ENCODE measurements around the gene LHX4. TPM values are rescaled to one million over a fixed set of nuclear protein-coding genes. Genes with fewer than 3 reads are reported as not detected.

LHX4 gene
- total RNA-seq, 1 donor from 2014 or later: 0.12 TPM

DNA sequence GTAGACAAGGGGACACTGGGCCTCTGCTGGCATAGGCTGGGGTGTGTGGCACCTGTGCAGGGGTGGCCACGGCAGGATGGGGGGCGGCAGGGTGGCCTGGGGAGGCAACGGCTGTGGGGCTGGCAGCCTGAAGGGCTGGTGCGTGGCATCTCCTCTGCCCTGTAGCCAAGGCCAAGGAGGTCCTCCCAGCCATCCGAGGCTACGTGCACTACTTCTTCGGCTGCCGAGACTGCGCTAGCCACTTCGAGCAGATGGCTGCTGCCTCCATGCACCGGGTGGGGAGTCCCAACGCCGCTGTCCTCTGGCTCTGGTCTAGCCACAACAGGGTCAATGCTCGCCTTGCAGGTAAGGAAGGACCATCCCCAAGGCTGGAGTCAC is 36.0 kb upstream of the LHX4 start:
- H3K9me3 Mint-ChIP-seq (ENCODE audit: low read depth): no peaks in the 10 kb centered on the region
- H3K27ac Mint-ChIP-seq (ENCODE audit: unreplicated experiment): no peak overlapping the region
- H3K4me1 Mint-ChIP-seq (ENCODE audit: low read depth): no peaks in the 10 kb centered on the region
- no peak for DNase-seq (ENCODE audit: low spot score)
- H3K36me3 Mint-ChIP-seq (ENCODE audit: low read depth): peaks cover 19% of the 10 kb centered on the region
- no peak overlapping the region for H3K4me3 Mint-ChIP-seq (ENCODE audit: unreplicated experiment)
- no peaks in the 10 kb centered on the region for H3K27me3 Mint-ChIP-seq (ENCODE audit: low read depth)
- TF ChIP-seq, protein P1, sequence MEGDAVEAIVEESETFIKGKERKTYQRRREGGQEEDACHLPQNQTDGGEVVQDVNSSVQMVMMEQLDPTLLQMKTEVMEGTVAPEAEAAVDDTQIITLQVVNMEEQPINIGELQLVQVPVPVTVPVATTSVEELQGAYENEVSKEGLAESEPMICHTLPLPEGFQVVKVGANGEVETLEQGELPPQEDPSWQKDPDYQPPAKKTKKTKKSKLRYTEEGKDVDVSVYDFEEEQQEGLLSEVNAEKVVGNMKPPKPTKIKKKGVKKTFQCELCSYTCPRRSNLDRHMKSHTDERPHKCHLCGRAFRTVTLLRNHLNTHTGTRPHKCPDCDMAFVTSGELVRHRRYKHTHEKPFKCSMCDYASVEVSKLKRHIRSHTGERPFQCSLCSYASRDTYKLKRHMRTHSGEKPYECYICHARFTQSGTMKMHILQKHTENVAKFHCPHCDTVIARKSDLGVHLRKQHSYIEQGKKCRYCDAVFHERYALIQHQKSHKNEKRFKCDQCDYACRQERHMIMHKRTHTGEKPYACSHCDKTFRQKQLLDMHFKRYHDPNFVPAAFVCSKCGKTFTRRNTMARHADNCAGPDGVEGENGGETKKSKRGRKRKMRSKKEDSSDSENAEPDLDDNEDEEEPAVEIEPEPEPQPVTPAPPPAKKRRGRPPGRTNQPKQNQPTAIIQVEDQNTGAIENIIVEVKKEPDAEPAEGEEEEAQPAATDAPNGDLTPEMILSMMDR (IDR thresholded peaks at IDR 0.05): no peak

DNA sequence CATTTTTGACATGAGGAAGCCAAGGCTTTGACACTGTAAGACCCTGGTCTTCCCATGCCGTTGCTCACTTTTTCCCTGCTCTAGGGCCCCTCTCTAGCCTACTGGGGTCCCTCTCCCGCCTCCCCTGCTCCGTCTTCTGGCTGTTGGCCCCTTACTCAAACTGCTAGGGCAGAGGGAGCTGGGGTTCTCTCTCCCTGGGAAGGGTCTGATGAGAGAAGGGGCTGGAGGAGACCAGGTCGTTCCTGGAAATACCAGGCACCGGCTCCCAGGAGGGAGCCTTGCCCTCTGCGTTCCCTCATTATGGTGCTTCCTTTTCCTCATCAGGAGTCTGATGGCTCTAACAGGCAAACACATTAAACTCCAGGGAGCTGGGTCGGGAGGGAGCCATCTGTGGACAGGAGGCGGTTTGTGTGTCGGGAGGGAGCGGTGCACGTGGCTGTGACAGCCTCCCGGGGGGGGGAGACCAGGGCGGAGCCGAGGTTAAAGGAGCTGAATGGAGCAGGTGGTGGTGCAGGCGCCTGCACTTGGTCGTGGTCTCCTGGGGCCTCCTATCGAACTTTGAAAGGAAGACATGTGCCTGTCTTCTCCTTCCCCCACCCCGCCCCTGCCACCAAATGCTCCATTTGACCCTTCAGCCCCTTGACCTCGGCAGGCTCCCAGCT is 35.4 kb upstream of the LHX4 start:
- TF ChIP-seq, protein P1 (IDR thresholded peaks at IDR 0.05): no peak
- peaks cover 19% of the 10 kb centered on the region for H3K36me3 Mint-ChIP-seq (ENCODE audit: low read depth)
- H3K27me3 Mint-ChIP-seq (ENCODE audit: low read depth): no peaks in the 10 kb centered on the region
- no peaks in the 10 kb centered on the region for H3K9me3 Mint-ChIP-seq (ENCODE audit: low read depth)
- no peak overlapping the region for H3K4me3 Mint-ChIP-seq (ENCODE audit: unreplicated experiment)
- H3K27ac Mint-ChIP-seq (ENCODE audit: unreplicated experiment): no peak overlapping the region
- DNase-seq (ENCODE audit: low spot score): no peak
- no peaks in the 10 kb centered on the region for H3K4me1 Mint-ChIP-seq (ENCODE audit: low read depth)

DNA sequence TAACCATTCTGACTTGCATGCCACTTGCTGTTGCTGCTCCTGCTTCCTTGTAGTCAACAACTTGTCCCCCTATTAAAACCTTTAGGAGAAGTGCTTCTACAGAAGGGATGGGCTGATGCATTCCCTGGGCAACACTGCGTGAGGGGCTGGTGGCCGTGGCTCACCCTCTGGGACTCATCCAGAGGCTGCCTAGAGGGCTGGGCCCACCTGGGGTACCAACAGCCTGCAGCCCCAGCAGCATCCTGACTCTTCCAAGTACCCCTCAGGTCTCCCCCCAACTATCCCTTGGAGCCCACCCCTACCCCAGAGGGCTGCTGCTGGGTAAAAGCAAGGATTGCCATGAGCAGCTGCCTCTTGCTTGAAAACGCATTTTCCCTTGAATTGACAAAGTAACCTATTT is 34.7 kb upstream of the LHX4 start:
- Mint-ChIP-seq H3K9me3 (ENCODE audit: low read depth) (no peaks in the 10 kb centered on the region), H3K36me3 (ENCODE audit: low read depth) (peaks cover 17% of the 10 kb centered on the region), H3K4me1 (ENCODE audit: low read depth) (no peaks in the 10 kb centered on the region), H3K4me3 (ENCODE audit: unreplicated experiment) (no peak overlapping the region), H3K27ac (ENCODE audit: unreplicated experiment) (no peak overlapping the region), H3K27me3 (ENCODE audit: low read depth) (no peaks in the 10 kb centered on the region)
- DNase-seq (ENCODE audit: low spot score): no peak
- TF ChIP-seq, protein P1 (IDR thresholded peaks at IDR 0.05): no peak

DNA sequence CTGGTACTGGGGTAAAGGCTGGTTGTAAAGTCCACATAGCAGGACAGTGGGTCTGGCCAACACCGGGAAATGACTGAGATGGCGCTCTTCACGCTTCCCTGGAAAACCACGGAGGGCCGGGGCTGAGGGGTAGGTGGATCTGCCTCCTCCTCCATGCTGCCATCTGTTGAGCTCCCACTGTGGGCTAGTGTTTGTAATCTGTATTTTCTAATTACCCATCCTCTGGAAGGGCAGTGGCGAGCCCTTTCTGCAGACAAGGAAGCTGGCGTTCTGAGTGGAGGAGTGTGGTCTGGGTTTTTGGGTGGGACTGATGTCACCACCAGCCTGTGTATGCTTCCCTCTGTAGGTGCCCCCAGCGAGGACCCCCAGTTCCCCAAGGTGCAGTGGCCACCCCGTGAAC is 34.1 kb upstream of the LHX4 start:
- Mint-ChIP-seq H3K9me3 (ENCODE audit: low read depth) (no peaks in the 10 kb centered on the region), H3K36me3 (ENCODE audit: low read depth) (peaks cover 17% of the 10 kb centered on the region), H3K27ac (ENCODE audit: unreplicated experiment) (no peak overlapping the region), H3K27me3 (ENCODE audit: low read depth) (no peaks in the 10 kb centered on the region), H3K4me3 (ENCODE audit: unreplicated experiment) (no peak overlapping the region), H3K4me1 (ENCODE audit: low read depth) (no peaks in the 10 kb centered on the region)
- TF ChIP-seq, protein P1 (IDR thresholded peaks at IDR 0.05): no peak
- no peak for DNase-seq (ENCODE audit: low spot score)

DNA sequence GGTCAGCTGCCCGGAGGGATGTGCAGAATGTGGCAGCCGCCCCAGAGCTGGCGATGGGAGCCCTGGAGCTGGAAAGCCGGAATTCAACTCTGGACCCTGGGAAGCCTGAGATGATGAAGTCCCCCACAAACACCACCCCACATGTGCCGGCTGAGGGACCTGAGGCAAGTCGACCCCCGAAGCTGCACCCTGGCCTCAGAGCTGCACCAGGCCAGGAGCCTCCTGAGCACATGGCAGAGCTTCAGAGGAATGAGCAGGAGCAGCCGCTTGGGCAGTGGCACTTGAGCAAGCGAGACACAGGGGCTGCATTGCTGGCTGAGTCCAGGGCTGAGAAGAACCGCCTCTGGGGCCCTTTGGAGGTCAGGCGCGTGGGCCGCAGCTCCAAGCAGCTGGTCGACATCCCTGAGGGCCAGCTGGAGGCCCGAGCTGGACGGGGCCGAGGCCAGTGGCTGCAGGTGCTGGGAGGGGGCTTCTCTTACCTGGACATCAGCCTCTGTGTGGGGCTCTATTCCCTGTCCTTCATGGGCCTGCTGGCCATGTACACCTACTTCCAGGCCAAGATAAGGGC is 33.5 kb upstream of the LHX4 start:
- no peak overlapping the region for H3K27ac Mint-ChIP-seq (ENCODE audit: unreplicated experiment)

More for the DNA sequence above, 33.5 kb upstream of the LHX4 start:
- Mint-ChIP-seq H3K4me1 (ENCODE audit: low read depth) (no peaks in the 10 kb centered on the region), H3K27me3 (ENCODE audit: low read depth) (no peaks in the 10 kb centered on the region), H3K9me3 (ENCODE audit: low read depth) (no peaks in the 10 kb centered on the region), H3K4me3 (ENCODE audit: unreplicated experiment) (no peak overlapping the region), H3K36me3 (ENCODE audit: low read depth) (peaks cover 11% of the 10 kb centered on the region)
- DNase-seq (ENCODE audit: low spot score): no peak
- TF ChIP-seq, protein P1 (IDR thresholded peaks at IDR 0.05): no peak
